Liver (tissue), 9 donors: ENCODE results near the gene FAM151A. TPM values are rescaled to one million over a fixed set of nuclear protein-coding genes. Genes with fewer than 3 reads are reported as not detected.

ENCODE experiments used
- DNase-seq: peaks from one replicate; pipeline ENCODE4 v3.0.0-alpha.2; 2017; ENCODE audit warnings: low spot score
- H3K27ac ChIP-seq, 2 donors: one replicate each; pipeline ENCODE4 v1.7.0; 2013; ENCODE audit warnings: inconsistent platforms in 2 of 2, low read length in 2 of 2, control low read depth in 1 of 2, low read depth in 1 of 2, mild to moderate bottlenecking in 1 of 2
- H3K27me3 ChIP-seq, 4 donors: one replicate each; pipeline versions ENCODE4 v1.6.1 to v1.7.0; 2013; ENCODE audit warnings: low read length in 3 of 4, inconsistent platforms in 1 of 4, mild to moderate bottlenecking in 1 of 4, moderate library complexity in 1 of 4; ENCODE audit not compliant: control insufficient read depth in 4 of 4, insufficient read depth in 4 of 4
- H3K36me3 ChIP-seq, 4 donors: one replicate each; pipeline versions ENCODE4 v1.6.1 to v1.7.0; 2013; ENCODE audit warnings: low read length in 3 of 4, mild to moderate bottlenecking in 3 of 4, low read depth in 1 of 4, moderate library complexity in 1 of 4; ENCODE audit not compliant: control insufficient read depth in 4 of 4, insufficient read depth in 3 of 4
- H3K4me1 ChIP-seq, 4 donors: one replicate each; pipeline versions ENCODE4 v1.6.1 to v1.7.0; 2013; ENCODE audit warnings: low read length in 3 of 4, mild to moderate bottlenecking in 3 of 4, moderate library complexity in 1 of 4; ENCODE audit not compliant: control insufficient read depth in 4 of 4, insufficient read depth in 4 of 4
- H3K4me3 ChIP-seq, 3 donors: one replicate each; pipeline versions ENCODE4 v1.6.1 to v1.7.0; 2013; ENCODE audit warnings: low read length in 3 of 3, control low read depth in 1 of 3, low read depth in 1 of 3, mild to moderate bottlenecking in 1 of 3
- H3K9ac ChIP-seq, 2 donors: one replicate each; pipeline ENCODE4 v1.7.0; 2013; ENCODE audit warnings: low read length in 2 of 2, mild to moderate bottlenecking in 2 of 2, moderate library complexity in 2 of 2, control low read depth in 1 of 2, low read depth in 1 of 2
- H3K9me3 ChIP-seq, 4 donors: one replicate each; pipeline versions ENCODE4 v1.6.1 to v1.7.0; 2013; ENCODE audit warnings: low read length in 3 of 4; ENCODE audit not compliant: control insufficient read depth in 4 of 4
- ATF3 ChIP-seq: IDR thresholded peaks from 2 replicates; pipeline ENCODE4 v1.6.1; 2016; ENCODE audit warnings: antibody characterized with exemption
- CTCF ChIP-seq: fragments of 150-350 bp; IDR thresholded peaks from 2 replicates; pipeline ENCODE4 v1.5.1; 2017; ENCODE audit warnings: improper control_type of control experiment, low read depth, low read length; ENCODE audit not compliant: missing input control
- EGR1 ChIP-seq, 2 donors: IDR thresholded peaks; 2 replicates each; pipeline ENCODE4 v1.6.1; 2016 to 2018; ENCODE audit warnings: antibody characterized with exemption in 2 of 2, low read depth in 2 of 2
- FOXA1 ChIP-seq: IDR thresholded peaks from 2 replicates; pipeline ENCODE4 v1.6.1; 2016; ENCODE audit warnings: antibody characterized with exemption
- FOXA2 ChIP-seq: IDR thresholded peaks from 2 replicates; pipeline ENCODE4 v1.6.1; 2016; ENCODE audit warnings: antibody characterized with exemption
- GABPA ChIP-seq, 2 donors: IDR thresholded peaks in 1 of 2; conservative IDR thresholded peaks in 1 of 2; 2 replicates each; pipeline ENCODE4 v1.6.1; 2016; ENCODE audit warnings: antibody characterized with exemption in 2 of 2, mild to moderate bottlenecking in 1 of 2, moderate library complexity in 1 of 2
- HNF4A ChIP-seq, 2 donors: conservative IDR thresholded peaks; 2 replicates each; pipeline ENCODE4 v1.6.1; 2016; ENCODE audit warnings: antibody characterized with exemption in 2 of 2, mild to moderate bottlenecking in 2 of 2
- HNF4G ChIP-seq: IDR thresholded peaks from 2 replicates; pipeline ENCODE4 v1.6.1; 2016; ENCODE audit warnings: antibody characterized with exemption
- JUND ChIP-seq, 2 donors: IDR thresholded peaks; 2 replicates each; pipeline ENCODE4 v1.6.1; 2016; ENCODE audit warnings: antibody characterized with exemption in 2 of 2
- MAX ChIP-seq: IDR thresholded peaks from 2 replicates; pipeline ENCODE4 v1.6.1; 2016; ENCODE audit warnings: antibody characterized with exemption
- NR2F2 ChIP-seq: IDR thresholded peaks from 2 replicates; pipeline ENCODE4 v1.6.1; 2016; ENCODE audit warnings: antibody characterized with exemption
- RAD21 ChIP-seq, 2 donors: IDR thresholded peaks; 2 replicates each; pipeline ENCODE4 v1.6.1; 2016; ENCODE audit warnings: antibody characterized with exemption in 2 of 2, mild to moderate bottlenecking in 2 of 2
- REST ChIP-seq: IDR thresholded peaks from 2 replicates; pipeline ENCODE4 v1.6.1; 2016; ENCODE audit warnings: antibody characterized with exemption, mild to moderate bottlenecking
- TAF1 ChIP-seq: conservative IDR thresholded peaks from 2 replicates; pipeline ENCODE4 v1.6.1; 2016; ENCODE audit warnings: antibody characterized with exemption, mild to moderate bottlenecking
- YY1 ChIP-seq: IDR thresholded peaks from 2 replicates; pipeline ENCODE4 v1.6.1; 2016; ENCODE audit warnings: antibody characterized with exemption, mild to moderate bottlenecking
- ZBTB33 ChIP-seq: IDR thresholded peaks from 2 replicates; pipeline ENCODE4 v1.6.1; 2016; ENCODE audit warnings: antibody characterized with exemption
- WGBS: extraction: QIAGEN DNeasy Blood & Tissue Kit; methylation state at CpG from one replicate; pipeline ENCODE4 v1.1.7; 2013; 5-methylcytosine and 5-hydroxymethylcytosine counted together
- polyA plus RNA-seq, 2 donors: library from polyadenylated mRNA; stranded (reverse) in 1 of 2; unstranded in 1 of 2; fragments of 200-250 nt in 1 of 2; fragments of >200 nt in 1 of 2; fragmentation: Nextera tagmentation in 1 of 2; extraction: Ambion mirVana in 1 of 2; gene quantifications; one replicate each; pipeline versions ENCODE4 v1.2.1 to v1.2.3, GENCODE V29; 2013 to 2015
- total RNA-seq, 2 donors: library from RNA; depleted of rRNA; stranded (reverse); fragments of >200 nt; gene quantifications; one replicate each; pipeline ENCODE4 v1.2.3, GENCODE V29; 2014
- donor health status: healthy.
- donor health status: healthy.
- donor health status: healthy.
- donor health status: healthy.
- donor health status: healthy.

FAM151A gene
- total and polyA plus RNA-seq, 4 donors, result 1.5 to 25.1 (median 4.7) TPM

- H3K27ac ChIP-seq, result no peak overlapping the region
- no peak overlapping the region for H3K9ac ChIP-seq
- no peaks in the 10 kb centered on the region for H3K9me3 ChIP-seq
- H3K27me3 ChIP-seq, result no peaks in the 10 kb centered on the region
- WGBS, result 93% methylated on average over 8 of the region's 8 CpGs
- DNase-seq, result no peak
- H3K36me3 ChIP-seq, result peaks cover 0 to 12% (median 2%) of the 10 kb centered on the region in 4 donors
- H3K4me1 ChIP-seq, result peaks cover 0 to 15% (median 12%) of the 10 kb centered on the region in 4 donors
- no peak overlapping the region for H3K4me3 ChIP-seq
- TF ChIP-seq REST (no peak), HNF4A (conservative IDR thresholded peaks at IDR 0.05) (no peak), ZBTB33 (no peak), YY1 (no peak), HNF4G (no peak), EGR1 (IDR thresholded peaks at IDR 0.05; ENCODE audit: low read depth in 2 of 2) (no peak), RAD21 (IDR thresholded peaks at IDR 0.05) (no peak), MAX (no peak), NR2F2 (no peak), FOXA2 (no peak)
Measured at GRCh38 chr1:54619749-54620148, 3.6 kb downstream of the FAM151A start.

GRCh38 chr1:54615531-54616279 is 7.6 kb downstream of the FAM151A start:
- Histone ChIP-seq H3K27ac (no peak overlapping the region), H3K4me3 (no peak overlapping the region), H3K27me3 (no peaks in the 10 kb centered on the region), H3K9ac (no peak overlapping the region), H3K9me3 (no peaks in the 10 kb centered on the region), H3K4me1 (no peaks in the 10 kb centered on the region), H3K36me3 (peaks cover 0 to 25% (median 7%) of the 10 kb centered on the region in 4 donors)
- 85% methylated on average over 13 of the region's 13 CpGs for WGBS
- no peak for DNase-seq
- TF ChIP-seq ATF3, result no peak
- TF ChIP-seq NR2F2, result no peak
- no peak for TF ChIP-seq HNF4A (conservative IDR thresholded peaks at IDR 0.05)
- no peak for TF ChIP-seq MAX
- TF ChIP-seq TAF1, result no peak
- TF ChIP-seq CTCF, result no peak
- no peak for TF ChIP-seq REST
- TF ChIP-seq GABPA (IDR thresholded peaks at IDR 0.05 in 1 of 2, conservative IDR thresholded peaks at IDR 0.05 in 1 of 2), result no peak
- TF ChIP-seq EGR1 (IDR thresholded peaks at IDR 0.05; ENCODE audit: low read depth in 2 of 2), result no peak
- no peak for TF ChIP-seq ZBTB33
- TF ChIP-seq HNF4G, result no peak
- no peak for TF ChIP-seq FOXA1
- TF ChIP-seq RAD21 (IDR thresholded peaks at IDR 0.05), result no peak
- no peak for TF ChIP-seq JUND (IDR thresholded peaks at IDR 0.05)
- no peak for TF ChIP-seq FOXA2
